PFSK-1 (cell line): Measurements from ENCODE around the gene SDHAF1.
A peak's percentile ranks its signal among the peaks of the same experiment; 100 is the strongest.

Experiments used
- FOXP2 ChIP-seq: optimal IDR thresholded peaks from 2 replicates; pipeline ENCODE3; 2011; ENCODE audit warnings: borderline replicate concordance, control low read depth, inconsistent platforms; ENCODE audit not compliant: insufficient read depth; ENCODE audit errors: extremely low read length, extremely low read depth
- POLR2AphosphoS5 ChIP-seq: IDR thresholded peaks from 2 replicates; pipeline ENCODE4 v1.6.1; 2012; ENCODE audit warnings: low read depth, mild to moderate bottlenecking, control low read depth, low read length, moderate library complexity
- SIN3A ChIP-seq: IDR thresholded peaks from 2 replicates; pipeline ENCODE4 v1.6.1; 2012; ENCODE audit warnings: mild to moderate bottlenecking, low read length, moderate library complexity, borderline replicate concordance; ENCODE audit not compliant: insufficient read depth
- TAF1 ChIP-seq: IDR thresholded peaks from 2 replicates; pipeline ENCODE4 v1.6.1; 2012; ENCODE audit warnings: low read length, control low read depth, borderline replicate concordance; ENCODE audit not compliant: insufficient read depth
- TF ChIP-seq, protein P1 (sequence below), 2 experiments: IDR thresholded peaks; 2 replicates each; pipeline versions ENCODE4 v1.6.1 to v1.8.0; 2011 to 2012; ENCODE audit warnings: low read depth in 2 of 2, low read length in 2 of 2, control low read depth in 1 of 2, inconsistent platforms in 1 of 2, mild to moderate bottlenecking in 1 of 2, moderate library complexity in 1 of 2; ENCODE audit not compliant: insufficient read depth in 1 of 2

SDHAF1 gene

DNA sequence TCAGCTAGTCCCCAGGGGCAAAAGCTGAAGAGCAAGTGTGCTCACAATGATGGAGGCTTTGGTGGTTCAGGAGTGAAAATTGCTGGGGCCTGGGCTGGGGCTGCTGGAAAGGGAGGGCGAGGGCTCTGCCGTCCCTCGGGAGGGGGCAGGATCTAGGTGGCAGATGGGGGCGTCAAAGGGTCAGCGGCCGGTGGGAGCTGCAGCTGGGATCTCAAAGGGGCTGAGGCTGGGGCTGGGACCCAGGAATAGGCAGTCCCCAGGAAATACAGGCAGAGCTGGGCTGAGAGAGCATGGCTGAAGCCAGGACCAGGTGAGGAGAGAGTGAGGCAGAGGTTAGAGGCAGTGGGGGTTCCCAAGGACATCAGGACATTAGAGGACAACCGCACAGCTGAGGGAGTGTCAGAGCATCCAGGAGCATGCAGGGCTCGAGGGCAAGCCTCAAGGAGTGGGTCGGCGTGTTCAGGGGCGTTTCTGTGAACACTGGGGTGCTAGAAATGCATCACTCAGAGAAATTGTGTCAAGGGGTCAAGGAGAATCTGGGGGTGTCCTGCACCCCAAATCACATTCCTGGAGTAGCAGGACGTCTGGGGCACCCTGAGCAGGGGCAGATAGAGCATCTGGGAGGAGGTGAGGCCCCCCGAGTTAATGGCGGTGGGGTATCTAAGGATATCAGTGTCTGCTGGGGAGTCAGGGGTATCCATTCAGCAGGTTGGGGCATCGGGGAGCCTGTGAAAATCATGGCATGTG, 14.8 kb downstream of the SDHAF1 start:
- TF ChIP-seq TAF1 (no peak), SIN3A (no peak), FOXP2 (no peak), POLR2AphosphoS5 (no peak)
- TF ChIP-seq, protein P1, sequence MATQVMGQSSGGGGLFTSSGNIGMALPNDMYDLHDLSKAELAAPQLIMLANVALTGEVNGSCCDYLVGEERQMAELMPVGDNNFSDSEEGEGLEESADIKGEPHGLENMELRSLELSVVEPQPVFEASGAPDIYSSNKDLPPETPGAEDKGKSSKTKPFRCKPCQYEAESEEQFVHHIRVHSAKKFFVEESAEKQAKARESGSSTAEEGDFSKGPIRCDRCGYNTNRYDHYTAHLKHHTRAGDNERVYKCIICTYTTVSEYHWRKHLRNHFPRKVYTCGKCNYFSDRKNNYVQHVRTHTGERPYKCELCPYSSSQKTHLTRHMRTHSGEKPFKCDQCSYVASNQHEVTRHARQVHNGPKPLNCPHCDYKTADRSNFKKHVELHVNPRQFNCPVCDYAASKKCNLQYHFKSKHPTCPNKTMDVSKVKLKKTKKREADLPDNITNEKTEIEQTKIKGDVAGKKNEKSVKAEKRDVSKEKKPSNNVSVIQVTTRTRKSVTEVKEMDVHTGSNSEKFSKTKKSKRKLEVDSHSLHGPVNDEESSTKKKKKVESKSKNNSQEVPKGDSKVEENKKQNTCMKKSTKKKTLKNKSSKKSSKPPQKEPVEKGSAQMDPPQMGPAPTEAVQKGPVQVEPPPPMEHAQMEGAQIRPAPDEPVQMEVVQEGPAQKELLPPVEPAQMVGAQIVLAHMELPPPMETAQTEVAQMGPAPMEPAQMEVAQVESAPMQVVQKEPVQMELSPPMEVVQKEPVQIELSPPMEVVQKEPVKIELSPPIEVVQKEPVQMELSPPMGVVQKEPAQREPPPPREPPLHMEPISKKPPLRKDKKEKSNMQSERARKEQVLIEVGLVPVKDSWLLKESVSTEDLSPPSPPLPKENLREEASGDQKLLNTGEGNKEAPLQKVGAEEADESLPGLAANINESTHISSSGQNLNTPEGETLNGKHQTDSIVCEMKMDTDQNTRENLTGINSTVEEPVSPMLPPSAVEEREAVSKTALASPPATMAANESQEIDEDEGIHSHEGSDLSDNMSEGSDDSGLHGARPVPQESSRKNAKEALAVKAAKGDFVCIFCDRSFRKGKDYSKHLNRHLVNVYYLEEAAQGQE (IDR thresholded peaks at IDR 0.05; ENCODE audit: insufficient read depth in 1 of 2, low read depth in 2 of 2, low read length in 2 of 2) = no peak

GRCh38 chr19:36010402-36010801, 15.4 kb downstream of the SDHAF1 start:
- no peak for TF ChIP-seq TAF1
- TF ChIP-seq FOXP2 = no peak
- TF ChIP-seq, protein P1 (IDR thresholded peaks at IDR 0.05; ENCODE audit: insufficient read depth in 1 of 2, low read depth in 2 of 2, low read length in 2 of 2) = no peak
- TF ChIP-seq POLR2AphosphoS5 = no peak
- no peak for TF ChIP-seq SIN3A

DNA sequence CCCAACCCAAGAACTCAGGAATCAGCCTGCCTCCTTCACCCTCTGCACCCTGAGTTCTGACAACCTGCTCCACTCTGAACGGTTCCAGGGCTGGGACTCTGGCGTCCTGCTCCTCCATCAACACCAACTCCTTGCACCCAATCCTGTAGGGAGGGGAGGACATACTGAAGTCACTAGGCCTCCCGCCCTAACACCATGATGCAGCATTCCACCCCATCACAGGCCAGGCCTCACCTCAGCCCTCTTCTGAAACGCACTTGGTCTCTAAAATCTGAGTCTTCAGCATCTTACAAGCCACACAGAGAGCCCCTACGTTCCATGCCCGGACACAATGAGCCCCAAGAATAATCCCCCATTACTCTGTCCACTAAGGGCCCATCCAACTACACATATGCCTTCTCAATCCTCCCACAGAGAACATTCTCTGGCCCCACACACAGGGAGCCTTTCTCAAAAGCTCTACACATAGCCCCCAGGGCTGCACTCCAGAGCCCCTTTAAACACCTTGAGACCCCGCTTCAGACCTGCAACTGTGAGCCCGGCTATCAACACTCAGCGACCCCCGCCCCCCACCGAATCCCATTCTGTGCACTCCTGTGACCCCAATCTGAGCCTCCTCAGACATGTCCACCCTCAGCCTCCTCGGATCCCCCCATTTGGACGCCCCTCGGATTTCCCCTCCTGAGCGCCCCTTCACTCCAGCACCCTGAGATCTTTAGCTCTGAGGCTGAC, 18.5 kb downstream of the SDHAF1 start:
- TF ChIP-seq FOXP2 (no peak), POLR2AphosphoS5 (no peak), TAF1 (no peak), SIN3A (no peak)
- TF ChIP-seq, protein P1 (IDR thresholded peaks at IDR 0.05; ENCODE audit: insufficient read depth in 1 of 2, low read depth in 2 of 2, low read length in 2 of 2) = no peak

GRCh38 chr19:36014012-36014924, 19.3 kb downstream of the SDHAF1 start, which contains the start of gene ALKBH6:
Gene ALKBH6 (minus strand): TSS chr19:36014213. CDS start chr19:36013397, 816 bp downstream.
- 0 out of 2 replicates have a peak, but pooled peaks have one; percentile 73 for TF ChIP-seq SIN3A
- TF ChIP-seq FOXP2 = peak; percentile 44
- TF ChIP-seq, protein P1 (IDR thresholded peaks at IDR 0.05; ENCODE audit: insufficient read depth in 1 of 2, low read depth in 2 of 2, low read length in 2 of 2) = peak; percentile 60 to 86; a peak in 3 of 4 replicates
- peak; percentile 43; the same call in 1 of the 2 replicates for TF ChIP-seq TAF1
- peak; percentile 84 for TF ChIP-seq POLR2AphosphoS5
